BJ (cell line): Measurements from ENCODE around the gene TRPT1. TPM values are rescaled to one million over a fixed set of nuclear protein-coding genes. Genes with fewer than 3 reads are reported as not detected.

Experiments used
- CTCF ChIA-PET: fragments of 350-600 bp; formaldehyde crosslinking; extraction: SDS; loops from one replicate; lab custom pipeline; 2021; ENCODE audit warnings: antibody characterized with exemption, inconsistent platforms; lab: Yijun Ruan, JAX
- POLR2A ChIA-PET: fragments of 300-600 bp; sonication (Branson Sonifier 250); formaldehyde crosslinking; extraction: SDS; loops from one replicate; lab custom pipeline; 2021; ENCODE audit warnings: antibody characterized with exemption; lab: Charles Lee
- DNase-seq: peaks from one replicate; pipeline ENCODE4 v3.0.0-alpha.2; 2011; ENCODE audit warnings: low read depth
- H3K27me3 ChIP-seq: 2 replicates; pipeline ENCODE4 v1.6.0; 2011; ENCODE audit warnings: low read length; ENCODE audit not compliant: control insufficient read depth, insufficient read depth
- H3K36me3 ChIP-seq: 2 replicates; pipeline ENCODE4 v1.5.1; 2011; ENCODE audit warnings: low read length; ENCODE audit not compliant: control insufficient read depth, insufficient read depth
- H3K4me3 ChIP-seq: 2 replicates; pipeline ENCODE4 v1.5.1; 2011; ENCODE audit warnings: low read depth, mild to moderate bottlenecking, control low read depth, low read length
- CTCF ChIP-seq: IDR thresholded peaks from 2 replicates; pipeline ENCODE4 v1.5.1; 2011; ENCODE audit warnings: low read depth, mild to moderate bottlenecking, control low read depth, inconsistent platforms, low read length, moderate library complexity; ENCODE audit not compliant: insufficient read depth
- polyA minus RNA-seq: library from RNA; depleted of rRNA, polyadenylated mRNA; stranded (reverse); fragments of >200 nt; gene quantifications from 2 replicates; pipeline ENCODE4 v1.2.3, GENCODE V29; 2011; rRNA and poly(A)+ RNA removed
- polyA plus RNA-seq: library from polyadenylated mRNA; depleted of rRNA; stranded (reverse); fragments of >200 nt; gene quantifications from 2 replicates; pipeline ENCODE4 v1.2.3, GENCODE V29; 2011; rRNA removed

TRPT1 gene
- 30.7 and 53.1 TPM in 2 replicates for polyA plus RNA-seq
- polyA minus RNA-seq: 39.8 and 58.9 TPM in 2 replicates

GRCh38 chr11:64225608-64226506, at the start of gene TRPT1, which contains the start of gene NUDT22:
TRPT1 (minus strand) TSS chr11:64226186; CDS start chr11:64225860, 326 bp downstream.
NUDT22 (plus strand) TSS chr11:64226274; CDS start chr11:64226653, 379 bp downstream.
- H3K27me3 ChIP-seq: no peaks in the 10 kb centered on the region
- H3K36me3 ChIP-seq: peaks cover 11% of the 10 kb centered on the region
- POLR2A ChIA-PET: interaction anchor here (0.7 to 1.0 kb wide), 2 partner anchors 16 to 92 kb away, joined by 3 to 5 read pairs; partner anchors contain the start of gene PRDX5
- TF ChIP-seq CTCF: peak; percentile 42
- H3K4me3 ChIP-seq: peak within 1 kb of the TSS; percentile 69
- CTCF ChIA-PET: interaction anchor here (0.8 to 2.6 kb wide), 10 partner anchors 10 to 92 kb away, joined by 3 to 6 read pairs (median 4); partner anchors contain the start of genes CATSPERZ, PLCB3, PRDX5 and TRMT112
- no peak for DNase-seq

GRCh38 chr11:64275031-64275800, 49.2 kb upstream of the TRPT1 start:
- ChIA-PET POLR2A (no interaction called here), CTCF (interaction anchor here (0.5 to 1.3 kb wide), 3 partner anchors 23 to 130 kb away, joined by 3 read pairs; no protein-coding TSS in a partner anchor)
- no peak for DNase-seq
- H3K4me3 ChIP-seq: no peak overlapping the region
- no peak for TF ChIP-seq CTCF
- no peaks in the 10 kb centered on the region for H3K27me3 ChIP-seq
- H3K36me3 ChIP-seq: peaks cover 11% of the 10 kb centered on the region

GRCh38 chr11:64269540-64270220, 43.7 kb upstream of the TRPT1 start:
- Histone ChIP-seq H3K36me3 (peaks cover 17% of the 10 kb centered on the region), H3K27me3 (no peaks in the 10 kb centered on the region), H3K4me3 (peak overlapping the region; percentile 66)
- POLR2A ChIA-PET: no interaction called here
- CTCF ChIA-PET: interaction anchor here (0.7 to 4.7 kb wide), 15 partner anchors 9 to 84 kb away, joined by 3 to 41 read pairs (median 6); partner anchors contain the start of genes CATSPERZ, ESRRA, PLCB3 and PPP1R14B
- DNase-seq: peak; percentile 99
- no peak for TF ChIP-seq CTCF

- Histone ChIP-seq H3K4me3 (peak overlapping the region; percentile 66), H3K27me3 (no peaks in the 10 kb centered on the region), H3K36me3 (peaks cover 22% of the 10 kb centered on the region)
- POLR2A ChIA-PET: interaction anchor here (0.7 kb wide), 1 partner anchor 353 kb away, joined by 3 read pairs; no protein-coding TSS in a partner anchor
- DNase-seq: no peak
- CTCF ChIA-PET: interaction anchor here (1.1 to 4.7 kb wide), 9 partner anchors 12 to 83 kb away, joined by 4 to 41 read pairs (median 7); partner anchors contain the start of genes CATSPERZ, ESRRA, PLCB3 and PPP1R14B
- TF ChIP-seq CTCF: no peak
These were observed 43.0 kb upstream of the TRPT1 start for GRCh38 chr11:64268893-64269539.
